RWPE2 (cell line): ENCODE measurements around the gene RBL1.
"Not testable (repeated sequence)": the region's sequence is repeated elsewhere in the genome, so short reads cannot be mapped to it uniquely, and the experiment has no call there.

Experiments used
- ATAC-seq: fragments of 200-7000 bp; cut with Tn5 transposase; 3 replicates; pipeline ENCODE4 v1.9.1; 2021; ENCODE audit warnings: low read depth
- DNase-seq: peaks from one replicate; pipeline ENCODE4 v3.0.0-alpha.2; 2020; ENCODE audit warnings: low spot score
- H3K27ac ChIP-seq: fragments of 450-650 bp; 2 replicates; pipeline ENCODE4 v1.5.1; 2017; ENCODE audit warnings: mild to moderate bottlenecking; ENCODE audit not compliant: poor library complexity, severe bottlenecking
- H3K27me3 ChIP-seq: fragments of 250-450 bp; sonication (Bioruptor Pico); 2 replicates; pipeline ENCODE4 v1.5.1; 2021; ENCODE audit warnings: mild to moderate bottlenecking, moderate library complexity; ENCODE audit not compliant: insufficient read depth, poor library complexity, severe bottlenecking
- H3K36me3 ChIP-seq: fragments of 250-450 bp; sonication (Bioruptor Pico); 2 replicates; pipeline ENCODE4 v1.5.1; 2020; ENCODE audit warnings: low read depth, mild to moderate bottlenecking, moderate library complexity
- H3K4me1 ChIP-seq: fragments of 250-450 bp; sonication (Bioruptor Pico); 2 replicates; pipeline ENCODE4 v1.5.1; 2021; ENCODE audit warnings: mild to moderate bottlenecking, moderate library complexity; ENCODE audit not compliant: insufficient read depth, poor library complexity, severe bottlenecking
- H3K4me3 ChIP-seq: fragments of 250-450 bp; sonication (Bioruptor Pico); 2 replicates; pipeline ENCODE4 v1.5.1; 2021; ENCODE audit warnings: mild to moderate bottlenecking, moderate library complexity; ENCODE audit not compliant: severe bottlenecking
- H3K9me3 ChIP-seq: fragments of 250-450 bp; sonication (Bioruptor Pico); 2 replicates; pipeline ENCODE4 v1.5.1; 2021; ENCODE audit warnings: mild to moderate bottlenecking, moderate library complexity; ENCODE audit not compliant: severe bottlenecking
- TF ChIP-seq, protein P1 (sequence below): fragments of 450-650 bp; IDR thresholded peaks from one replicate; pipeline ENCODE4 v1.5.1; 2017; ENCODE audit warnings: mild to moderate bottlenecking, moderate library complexity; ENCODE audit not compliant: poor library complexity, severe bottlenecking

RBL1 gene

DNA sequence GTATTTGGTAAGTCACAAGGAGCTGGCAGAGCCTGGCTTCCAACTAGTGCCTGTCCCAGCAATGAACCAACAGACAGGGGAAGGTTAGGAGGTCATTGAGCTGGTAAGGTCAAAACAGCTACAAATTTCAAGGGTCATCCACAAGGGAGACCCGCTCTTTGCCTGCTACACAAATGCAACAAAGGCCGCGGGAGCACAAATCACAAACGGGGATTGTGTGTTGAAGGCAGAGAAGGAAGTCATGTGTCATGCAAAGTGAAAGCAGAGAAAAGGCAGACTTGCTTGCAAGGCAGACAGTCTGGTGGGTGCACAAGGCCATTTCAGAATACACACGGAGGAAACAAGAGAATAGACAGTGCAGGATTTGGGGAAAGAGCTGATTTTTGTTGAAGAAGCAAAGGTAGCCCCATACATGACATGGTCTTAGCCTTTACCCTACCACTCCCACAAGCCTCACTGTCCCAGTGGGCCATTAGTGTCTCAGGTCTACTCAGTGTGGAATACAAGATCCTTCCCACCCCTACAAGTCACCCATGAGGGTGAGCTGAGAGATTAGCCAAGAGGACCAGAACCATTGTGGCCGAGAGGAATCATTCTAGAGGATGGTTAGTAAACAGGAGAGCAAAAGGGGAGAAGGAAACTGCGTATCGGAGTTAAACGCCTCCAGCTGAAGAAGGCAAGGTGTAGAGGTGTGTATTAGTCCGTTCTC is 126.2 kb downstream of the RBL1 start:
- Histone ChIP-seq H3K4me3 (no peak overlapping the region), H3K27ac (no peak overlapping the region), H3K9me3 (no peaks in the 10 kb centered on the region), H3K27me3 (no peaks in the 10 kb centered on the region), H3K36me3 (no peaks in the 10 kb centered on the region), H3K4me1 (no peaks in the 10 kb centered on the region)
- TF ChIP-seq, protein P1, sequence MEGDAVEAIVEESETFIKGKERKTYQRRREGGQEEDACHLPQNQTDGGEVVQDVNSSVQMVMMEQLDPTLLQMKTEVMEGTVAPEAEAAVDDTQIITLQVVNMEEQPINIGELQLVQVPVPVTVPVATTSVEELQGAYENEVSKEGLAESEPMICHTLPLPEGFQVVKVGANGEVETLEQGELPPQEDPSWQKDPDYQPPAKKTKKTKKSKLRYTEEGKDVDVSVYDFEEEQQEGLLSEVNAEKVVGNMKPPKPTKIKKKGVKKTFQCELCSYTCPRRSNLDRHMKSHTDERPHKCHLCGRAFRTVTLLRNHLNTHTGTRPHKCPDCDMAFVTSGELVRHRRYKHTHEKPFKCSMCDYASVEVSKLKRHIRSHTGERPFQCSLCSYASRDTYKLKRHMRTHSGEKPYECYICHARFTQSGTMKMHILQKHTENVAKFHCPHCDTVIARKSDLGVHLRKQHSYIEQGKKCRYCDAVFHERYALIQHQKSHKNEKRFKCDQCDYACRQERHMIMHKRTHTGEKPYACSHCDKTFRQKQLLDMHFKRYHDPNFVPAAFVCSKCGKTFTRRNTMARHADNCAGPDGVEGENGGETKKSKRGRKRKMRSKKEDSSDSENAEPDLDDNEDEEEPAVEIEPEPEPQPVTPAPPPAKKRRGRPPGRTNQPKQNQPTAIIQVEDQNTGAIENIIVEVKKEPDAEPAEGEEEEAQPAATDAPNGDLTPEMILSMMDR = no peak
- ATAC-seq (0 out of 3 replicates have a peak, but pooled peaks have one; percentile 18), DNase-seq (no peak)

- H3K36me3 ChIP-seq = no peaks in the 10 kb centered on the region
- H3K9me3 ChIP-seq = no peaks in the 10 kb centered on the region
- H3K4me1 ChIP-seq = no peaks in the 10 kb centered on the region
- ATAC-seq (no peak), DNase-seq (no peak)
- TF ChIP-seq, protein P1 = no peak
- no peaks in the 10 kb centered on the region for H3K27me3 ChIP-seq
- no peak overlapping the region for H3K4me3 ChIP-seq
- no peak overlapping the region for H3K27ac ChIP-seq
Observed at GRCh38 chr20:36969051-36969450, 126.7 kb downstream of the RBL1 start.

DNA sequence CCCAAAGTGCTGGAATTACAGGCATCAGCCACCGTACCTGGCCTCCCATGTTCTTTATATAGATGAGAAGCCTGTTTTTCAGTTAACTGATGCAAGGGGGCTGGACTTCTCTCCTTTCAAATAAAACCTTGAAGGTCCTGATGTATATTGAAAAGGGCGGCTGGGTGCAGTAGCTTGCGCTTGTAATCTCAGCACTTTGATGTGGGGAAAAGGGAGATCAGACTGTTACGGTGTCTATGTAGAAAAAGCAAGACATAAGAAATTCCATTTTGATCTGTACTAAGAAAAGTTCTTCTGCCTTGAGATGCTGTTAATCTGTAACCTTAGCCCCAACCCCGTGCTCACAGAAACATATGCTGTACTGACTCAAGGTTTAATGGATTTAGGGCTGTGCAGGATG is 128.2 kb downstream of the RBL1 start:
- Histone ChIP-seq H3K27ac (no peak overlapping the region), H3K9me3 (no peaks in the 10 kb centered on the region), H3K4me1 (no peaks in the 10 kb centered on the region), H3K27me3 (no peaks in the 10 kb centered on the region), H3K4me3 (no peak overlapping the region), H3K36me3 (no peaks in the 10 kb centered on the region)
- TF ChIP-seq, protein P1 = no peak
- ATAC-seq (no peak), DNase-seq (peak; percentile 55)

GRCh38 chr20:36966965-36967364 is 128.8 kb downstream of the RBL1 start:
- not testable (repeated sequence) for DNase-seq, H3K4me3 ChIP-seq, H3K36me3 ChIP-seq, ATAC-seq, H3K9me3 ChIP-seq, H3K4me1 ChIP-seq, H3K27ac ChIP-seq, H3K27me3 ChIP-seq

- H3K27me3 ChIP-seq, H3K4me1 ChIP-seq, H3K9me3 ChIP-seq, ATAC-seq, H3K36me3 ChIP-seq, H3K27ac ChIP-seq, DNase-seq, H3K4me3 ChIP-seq: not testable (repeated sequence)
Observed at GRCh38 chr20:36962354-36962941, 133.3 kb downstream of the RBL1 start.

GRCh38 chr20:36959242-36959641 is 136.6 kb downstream of the RBL1 start:
- no peak overlapping the region for H3K27ac ChIP-seq
- H3K4me3 ChIP-seq = no peak overlapping the region
- H3K4me1 ChIP-seq = no peaks in the 10 kb centered on the region
- no peaks in the 10 kb centered on the region for H3K27me3 ChIP-seq
- no peak for ATAC-seq
- TF ChIP-seq, protein P1 = no peak
- no peaks in the 10 kb centered on the region for H3K36me3 ChIP-seq
- DNase-seq = no peak
- H3K9me3 ChIP-seq = no peaks in the 10 kb centered on the region
